ENCODE measurements around the gene HDAC1. TPM values are rescaled to one million over a fixed set of nuclear protein-coding genes. Genes with fewer than 3 reads are reported as not detected.

The HDAC1 gene
- total RNA-seq, 1 experiment from 2014 or later = 35.6 TPM

GRCh38 chr1:32321712-32322291 lies 29.9 kb downstream of the HDAC1 start:
- no peak for DNase-seq (ENCODE audit: extremely low read depth, low read depth)

- no peak for DNase-seq (ENCODE audit: extremely low read depth, low read depth)
These were observed 35.3 kb downstream of the HDAC1 start for GRCh38 chr1:32327204-32327603.

GRCh38 chr1:32329931-32330466 lies 38.1 kb downstream of the HDAC1 start:
- DNase-seq (ENCODE audit: extremely low read depth, low read depth) = no peak

- no peak for DNase-seq (ENCODE audit: extremely low read depth, low read depth)
These were observed 38.8 kb downstream of the HDAC1 start for GRCh38 chr1:32330558-32331151.

- no peak for DNase-seq (ENCODE audit: extremely low read depth, low read depth)
These were observed 39.7 kb downstream of the HDAC1 start for GRCh38 chr1:32331549-32331948.

GRCh38 chr1:32332290-32333079 lies 40.6 kb downstream of the HDAC1 start:
- no peak for DNase-seq (ENCODE audit: extremely low read depth, low read depth)

GRCh38 chr1:32333251-32333963 lies 41.5 kb downstream of the HDAC1 start:
- no peak for DNase-seq (ENCODE audit: extremely low read depth, low read depth)

- no peak for DNase-seq (ENCODE audit: extremely low read depth, low read depth)
These were observed 42.5 kb downstream of the HDAC1 start for GRCh38 chr1:32334274-32334861.

- DNase-seq (ENCODE audit: extremely low read depth, low read depth) = no peak
These were observed 43.1 kb downstream of the HDAC1 start for GRCh38 chr1:32334864-32335534.

GRCh38 chr1:32335535-32335789 lies 43.6 kb downstream of the HDAC1 start:
- no peak for DNase-seq (ENCODE audit: extremely low read depth, low read depth)

- peak; percentile 36 for DNase-seq (ENCODE audit: extremely low read depth, low read depth)
These were observed 44.1 kb downstream of the HDAC1 start, which contains the start of gene MARCKSL1 for GRCh38 chr1:32335790-32336590. TSS of gene MARCKSL1 (minus strand) at chr1:32336233. CDS start at chr1:32336033, 200 bp downstream.

GRCh38 chr1:32336591-32336932 lies 44.7 kb downstream of the HDAC1 start:
- DNase-seq (ENCODE audit: extremely low read depth, low read depth) = no peak

- DNase-seq (ENCODE audit: extremely low read depth, low read depth) = no peak
These were observed 45.2 kb downstream of the HDAC1 start for GRCh38 chr1:32336963-32337675.

GRCh38 chr1:32337855-32338636 lies 46.2 kb downstream of the HDAC1 start:
- no peak for DNase-seq (ENCODE audit: extremely low read depth, low read depth)

GRCh38 chr1:32338637-32339145 lies 46.8 kb downstream of the HDAC1 start:
- no peak for DNase-seq (ENCODE audit: extremely low read depth, low read depth)

GRCh38 chr1:32339363-32339978 lies 47.6 kb downstream of the HDAC1 start:
- no peak for DNase-seq (ENCODE audit: extremely low read depth, low read depth)

- no peak for DNase-seq (ENCODE audit: extremely low read depth, low read depth)
These were observed 49.4 kb downstream of the HDAC1 start for GRCh38 chr1:32341186-32341757.
